HG03575 (cell line): ENCODE measurements around the gene PFKFB3.
"Not testable (repeated sequence)": the region's sequence is repeated elsewhere in the genome, so short reads cannot be mapped to it uniquely, and the experiment has no call there.

Experiments used
- ATAC-seq: cut with Tn5 transposase; IDR thresholded peaks from one replicate; pipeline ENCODE4 v1.9.1; 2021; ENCODE audit not compliant: unreplicated experiment, insufficient number of reproducible peaks, low FRiP score; ENCODE audit errors: extremely low read depth

PFKFB3 gene

GRCh38 chr10:6282454-6282958 lies 79.8 kb downstream of the PFKFB3 start:
- no peak for ATAC-seq

DNA sequence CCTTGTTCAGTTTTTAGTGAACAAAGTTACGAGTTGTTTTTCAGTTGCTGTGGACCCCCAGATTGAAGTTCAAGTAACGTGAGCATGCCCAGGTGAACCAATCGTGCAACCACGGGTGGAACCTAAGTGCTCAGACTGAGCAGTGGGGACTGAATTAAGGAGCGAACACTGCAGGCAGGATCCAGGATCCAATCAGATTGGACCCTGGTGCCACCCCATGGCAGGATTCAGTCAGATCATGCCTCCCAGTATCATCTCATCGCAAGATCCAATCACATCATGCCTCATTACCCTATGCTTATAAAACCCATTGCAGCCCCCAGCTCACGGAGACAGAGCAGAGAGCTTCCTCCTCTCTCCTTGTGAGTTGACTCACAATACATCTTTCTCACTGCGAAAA lies 80.9 kb downstream of the PFKFB3 start:
- no peak for ATAC-seq

DNA sequence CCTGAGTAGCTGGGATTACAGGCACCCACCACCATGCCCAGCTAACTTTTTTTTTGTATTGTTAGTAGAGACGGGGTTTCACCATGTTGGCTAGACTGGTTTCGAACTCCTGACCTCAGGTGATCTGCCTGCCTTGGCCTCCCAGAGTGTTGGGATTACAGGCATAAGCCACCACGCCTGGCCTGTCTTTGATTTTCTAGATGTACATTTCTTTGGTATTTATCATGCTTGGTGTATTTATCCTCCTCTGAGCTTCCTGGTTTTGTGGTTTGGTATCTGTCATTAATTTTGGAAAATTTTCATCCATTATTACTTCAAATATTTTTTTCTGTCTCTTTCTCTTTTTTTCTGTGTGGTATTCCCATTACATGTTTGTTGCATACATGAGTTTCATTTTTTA lies 87.9 kb downstream of the PFKFB3 start:
- ATAC-seq, result not testable (repeated sequence)

DNA sequence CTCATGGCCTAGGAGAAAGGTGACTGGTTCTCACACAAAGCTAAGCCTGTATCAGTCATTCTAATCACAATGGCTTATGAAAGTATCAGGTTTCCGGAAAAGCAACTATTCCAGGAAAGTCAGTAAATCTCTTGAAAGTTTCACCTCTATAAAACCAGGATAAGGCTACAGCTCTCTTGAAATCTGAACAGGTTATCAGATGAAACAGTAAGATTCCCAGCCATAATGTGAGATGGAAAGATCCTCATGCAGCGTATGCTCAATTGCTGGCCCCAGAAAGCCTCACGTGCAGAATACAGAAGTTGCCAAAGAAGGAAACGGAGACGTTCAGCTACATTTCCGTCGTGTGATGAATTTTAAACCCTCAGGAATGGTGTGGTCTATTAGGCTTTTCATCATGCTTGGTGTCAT lies 90.0 kb downstream of the PFKFB3 start:
- ATAC-seq, result no peak

- not testable (repeated sequence) for ATAC-seq
These were observed 93.7 kb downstream of the PFKFB3 start for GRCh38 chr10:6296425-6296824.

DNA sequence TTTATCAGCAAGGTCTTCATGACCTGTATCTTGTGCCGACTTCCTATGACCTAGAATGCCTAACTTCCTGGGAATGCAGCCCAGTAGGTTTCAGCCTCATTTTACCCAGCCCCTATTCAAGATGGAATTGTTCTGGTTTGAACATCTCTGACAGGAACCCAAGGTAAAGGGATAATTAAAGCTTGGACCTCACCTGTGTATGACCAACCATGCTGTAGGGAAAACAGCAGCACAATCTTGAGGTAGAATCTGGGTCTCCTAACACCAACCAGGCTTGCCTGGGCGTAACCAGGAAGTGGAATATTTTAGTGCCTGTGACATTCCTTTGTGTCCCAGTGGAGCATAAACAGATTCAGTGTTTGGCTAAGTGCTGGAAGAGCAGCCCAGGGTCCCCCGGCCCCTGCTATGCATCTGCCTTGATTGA lies 94.1 kb downstream of the PFKFB3 start:
- no peak for ATAC-seq

GRCh38 chr10:6297522-6297921 lies 94.8 kb downstream of the PFKFB3 start:
- ATAC-seq, result no peak

GRCh38 chr10:6297951-6298381 lies 95.2 kb downstream of the PFKFB3 start:
- no peak for ATAC-seq

DNA sequence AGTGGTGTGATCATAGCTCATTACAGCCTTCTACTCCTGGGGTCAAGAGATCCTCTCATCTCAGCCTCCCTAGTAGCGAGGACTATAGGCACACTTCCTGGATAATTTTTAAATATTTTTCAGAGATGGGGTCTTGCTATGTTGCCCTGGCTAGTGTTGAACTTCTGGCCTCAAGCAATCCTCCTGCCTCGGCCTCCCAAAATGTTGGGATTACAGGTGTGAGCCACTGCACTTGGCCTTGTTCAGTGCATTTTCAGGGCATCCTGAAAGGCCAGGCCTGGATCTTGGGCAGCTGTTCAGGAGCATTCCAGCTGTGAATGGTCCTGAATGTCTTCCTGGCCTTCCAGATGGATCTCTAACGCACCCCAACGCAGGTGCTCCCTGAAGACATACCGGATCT lies 95.7 kb downstream of the PFKFB3 start:
- no peak for ATAC-seq

DNA sequence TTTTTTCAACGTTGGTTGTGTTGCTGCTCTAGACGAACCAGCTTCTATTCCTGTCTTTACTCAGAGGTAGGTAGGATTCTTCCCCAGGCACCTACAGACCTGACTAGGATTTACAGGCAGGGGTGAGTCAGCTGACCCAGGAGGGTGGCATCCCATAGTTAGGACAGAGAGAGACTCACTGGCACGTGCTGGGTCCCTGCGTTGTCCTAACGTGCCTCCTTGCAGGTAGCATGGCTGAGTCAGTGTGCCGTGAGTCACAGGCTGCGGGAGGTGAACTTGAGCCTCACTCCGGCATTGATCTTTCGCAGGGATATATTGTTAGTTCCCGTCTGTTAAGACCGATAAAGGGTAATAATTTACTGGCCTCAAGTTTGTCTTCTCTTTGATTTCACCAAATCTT lies 96.5 kb downstream of the PFKFB3 start:
- ATAC-seq, result no peak

DNA sequence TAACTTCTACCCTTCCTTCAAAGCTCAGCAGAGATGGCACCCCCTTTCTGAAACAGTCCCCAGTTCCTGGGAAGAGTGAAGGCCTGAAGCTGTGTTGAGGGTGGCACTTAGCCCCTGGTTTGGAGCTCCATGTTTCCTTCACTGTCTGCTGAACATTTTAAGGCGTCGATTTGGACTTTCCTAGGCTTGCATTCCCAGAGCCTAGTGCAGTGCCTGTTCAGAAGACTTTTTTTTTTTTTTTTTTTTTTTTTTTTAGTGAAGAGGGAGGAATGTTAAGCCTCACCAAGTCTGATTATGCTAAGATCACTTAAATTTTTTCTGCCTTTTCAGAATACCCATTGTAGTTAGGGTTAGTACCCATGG lies 97.0 kb downstream of the PFKFB3 start:
- no peak for ATAC-seq

- ATAC-seq, result peak; percentile 64
These were observed 97.5 kb downstream of the PFKFB3 start for GRCh38 chr10:6300106-6300783.

- ATAC-seq, result no peak
These were observed 98.2 kb downstream of the PFKFB3 start for GRCh38 chr10:6300784-6301460.

- no peak for ATAC-seq
These were observed 98.8 kb downstream of the PFKFB3 start for GRCh38 chr10:6301488-6302075.
